ENCODE data around the gene CHD2. TPM values are rescaled to one million over a fixed set of nuclear protein-coding genes. Genes with fewer than 3 reads are reported as not detected.

The CHD2 gene
- total RNA-seq, 2 donors from 2014 or later = 31.1 to 37.9 TPM

- no peaks in the 10 kb centered on the region for H3K9me3 ChIP-seq
- no peak for TF ChIP-seq CTCF (IDR thresholded peaks at IDR 0.05)
- peak overlapping the region in 1 of 2 donors; percentile 9 for H3K27ac ChIP-seq
- no peaks in the 10 kb centered on the region for H3K27me3 ChIP-seq
- peaks cover 87% of the 10 kb centered on the region for H3K36me3 ChIP-seq
- no peak for DNase-seq (ENCODE audit: low spot score)
- no peak overlapping the region for H3K4me3 ChIP-seq
- H3K4me1 ChIP-seq = no peaks in the 10 kb centered on the region
Observed at GRCh38 chr15:93018574-93018973, 118.5 kb downstream of the CHD2 start.

- DNase-seq (ENCODE audit: low spot score) = no peak
- no peak overlapping the region for H3K27ac ChIP-seq
- H3K9me3 ChIP-seq = no peaks in the 10 kb centered on the region
- peaks cover 86% of the 10 kb centered on the region for H3K36me3 ChIP-seq
- H3K27me3 ChIP-seq = no peaks in the 10 kb centered on the region
- no peak for TF ChIP-seq CTCF (IDR thresholded peaks at IDR 0.05)
- no peak overlapping the region for H3K4me3 ChIP-seq
- no peaks in the 10 kb centered on the region for H3K4me1 ChIP-seq
Observed at GRCh38 chr15:93019090-93019489, 119.0 kb downstream of the CHD2 start.

DNA sequence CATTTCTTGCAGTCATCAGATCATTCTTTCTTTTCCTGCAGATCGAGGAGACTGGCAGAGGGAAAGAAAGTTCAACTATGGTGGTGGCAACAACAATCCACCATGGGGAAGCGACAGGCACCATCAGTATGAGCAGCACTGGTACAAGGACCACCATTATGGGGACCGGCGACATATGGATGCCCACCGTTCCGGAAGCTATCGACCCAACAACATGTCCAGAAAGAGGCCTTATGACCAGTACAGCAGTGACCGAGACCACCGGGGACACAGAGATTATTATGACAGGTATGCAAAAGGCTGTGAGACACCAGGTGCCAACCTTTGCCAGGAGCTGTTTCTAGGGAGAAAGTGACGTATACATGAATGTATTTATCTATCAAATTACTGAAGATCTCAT is 119.8 kb downstream of the CHD2 start:
- Histone ChIP-seq H3K9me3 (no peaks in the 10 kb centered on the region), H3K27ac (no peak overlapping the region), H3K27me3 (no peaks in the 10 kb centered on the region), H3K4me3 (no peak overlapping the region), H3K4me1 (peaks cover 0 to 6% of the 10 kb centered on the region in 2 donors), H3K36me3 (peaks cover 86% of the 10 kb centered on the region)
- TF ChIP-seq CTCF (IDR thresholded peaks at IDR 0.05) = no peak
- no peak for DNase-seq (ENCODE audit: low spot score)

DNA sequence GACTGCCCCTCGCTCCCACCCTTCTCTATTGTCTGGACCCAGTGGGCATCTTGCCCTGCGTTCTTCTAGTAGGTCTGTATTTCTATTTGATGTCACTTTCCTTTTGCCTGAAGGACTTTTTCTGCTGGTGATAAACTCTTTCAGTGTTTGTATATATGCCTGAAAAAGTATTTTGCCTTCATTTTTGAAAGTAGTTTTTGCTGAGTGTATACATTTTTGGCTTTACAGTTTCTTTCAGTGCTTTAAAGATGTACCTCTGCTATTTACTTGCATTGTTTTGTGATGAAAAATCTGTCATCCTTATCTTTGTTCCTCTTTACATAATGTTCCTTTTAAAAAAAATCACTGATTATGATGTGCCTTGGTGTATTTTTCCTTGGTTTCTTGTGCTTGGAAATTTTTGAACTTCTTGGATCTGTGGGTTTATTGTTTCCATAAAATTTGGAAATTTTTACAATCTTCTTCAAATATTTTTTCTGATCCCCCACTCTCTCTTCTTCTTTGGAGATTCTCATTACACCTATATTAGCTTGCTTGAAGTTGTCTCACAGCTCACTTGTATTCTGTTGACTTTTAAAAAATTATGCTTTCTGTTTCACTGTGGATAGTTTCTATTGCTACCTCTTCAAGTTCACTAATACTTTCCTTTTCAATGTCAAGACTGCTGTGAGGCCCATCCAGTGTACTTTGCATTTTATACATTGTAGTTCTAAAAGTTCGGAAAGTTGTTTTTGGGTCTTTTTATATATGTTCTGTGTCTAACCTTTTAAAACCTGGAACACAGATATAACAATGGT is 121.0 kb downstream of the CHD2 start:
- no peaks in the 10 kb centered on the region for H3K9me3 ChIP-seq
- TF ChIP-seq CTCF (IDR thresholded peaks at IDR 0.05) = no peak
- H3K36me3 ChIP-seq = peaks cover 86% of the 10 kb centered on the region
- no peaks in the 10 kb centered on the region for H3K27me3 ChIP-seq
- H3K4me3 ChIP-seq = no peak overlapping the region
- no peak overlapping the region for H3K27ac ChIP-seq
- DNase-seq (ENCODE audit: low spot score) = no peak
- peaks cover 0 to 15% of the 10 kb centered on the region in 2 donors for H3K4me1 ChIP-seq

- Histone ChIP-seq H3K9me3 (no peaks in the 10 kb centered on the region), H3K27ac (no peak overlapping the region), H3K4me1 (peaks cover 0 to 46% of the 10 kb centered on the region in 2 donors), H3K36me3 (peaks cover 71% of the 10 kb centered on the region), H3K27me3 (no peaks in the 10 kb centered on the region), H3K4me3 (no peak overlapping the region)
- DNase-seq (ENCODE audit: low spot score) = no peak
- no peak for TF ChIP-seq CTCF (IDR thresholded peaks at IDR 0.05)
Observed at GRCh38 chr15:93024293-93024692, 124.2 kb downstream of the CHD2 start.

Data from right atrium auricular region (tissue), 2 donors.